COLO668 (cell line): Measurements from ENCODE around the gene WDR4.
"Not testable (repeated sequence)": the region's sequence is repeated elsewhere in the genome, so short reads cannot be mapped to it uniquely, and the experiment has no call there.

ENCODE experiments used
- DNase-seq: peaks from one replicate; lab custom pipeline; 2025; ENCODE audit not compliant: unreplicated experiment; lab: John Stamatoyannopoulos, UW

WDR4 gene

DNA sequence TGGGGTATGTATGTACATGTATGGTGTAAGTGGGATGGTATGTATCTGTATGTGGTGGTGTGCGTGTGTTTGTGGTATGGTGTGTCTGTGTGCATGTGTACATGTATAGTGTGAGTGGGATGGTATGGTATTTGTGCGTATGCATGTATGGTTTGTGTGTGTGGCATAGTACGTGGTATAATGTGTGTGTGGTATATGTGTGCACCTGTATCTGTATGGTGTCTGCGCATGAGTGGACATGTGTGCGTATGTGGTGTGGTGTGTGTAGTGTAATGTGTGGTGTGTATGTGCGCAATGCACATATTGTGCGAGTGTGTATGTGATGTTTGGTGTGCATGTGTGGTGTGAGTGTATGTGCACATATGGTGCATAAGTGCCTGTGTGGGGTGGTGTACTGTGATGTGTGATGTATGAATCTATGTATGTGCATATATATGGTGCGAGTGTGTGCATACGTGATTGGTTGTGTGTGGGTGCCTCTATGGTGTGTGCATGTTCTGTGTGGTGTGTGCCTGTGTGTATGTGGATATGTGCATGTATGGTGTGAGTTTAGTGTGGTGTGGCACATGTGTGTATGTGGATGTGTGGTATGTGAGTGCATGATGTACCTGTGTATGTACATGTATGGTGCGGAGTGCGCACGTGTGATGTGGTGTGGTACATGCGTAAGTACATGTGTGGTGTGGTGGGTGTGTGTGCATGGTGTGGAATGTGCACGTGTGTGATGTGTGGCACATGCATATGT lies 38.8 kb downstream of the WDR4 start:
- DNase-seq, result no peak

GRCh38 chr21:42839271-42840231 lies 39.8 kb downstream of the WDR4 start:
- DNase-seq, result no peak

- not testable (repeated sequence) for DNase-seq
These were observed 41.1 kb downstream of the WDR4 start for GRCh38 chr21:42838212-42838690.

DNA sequence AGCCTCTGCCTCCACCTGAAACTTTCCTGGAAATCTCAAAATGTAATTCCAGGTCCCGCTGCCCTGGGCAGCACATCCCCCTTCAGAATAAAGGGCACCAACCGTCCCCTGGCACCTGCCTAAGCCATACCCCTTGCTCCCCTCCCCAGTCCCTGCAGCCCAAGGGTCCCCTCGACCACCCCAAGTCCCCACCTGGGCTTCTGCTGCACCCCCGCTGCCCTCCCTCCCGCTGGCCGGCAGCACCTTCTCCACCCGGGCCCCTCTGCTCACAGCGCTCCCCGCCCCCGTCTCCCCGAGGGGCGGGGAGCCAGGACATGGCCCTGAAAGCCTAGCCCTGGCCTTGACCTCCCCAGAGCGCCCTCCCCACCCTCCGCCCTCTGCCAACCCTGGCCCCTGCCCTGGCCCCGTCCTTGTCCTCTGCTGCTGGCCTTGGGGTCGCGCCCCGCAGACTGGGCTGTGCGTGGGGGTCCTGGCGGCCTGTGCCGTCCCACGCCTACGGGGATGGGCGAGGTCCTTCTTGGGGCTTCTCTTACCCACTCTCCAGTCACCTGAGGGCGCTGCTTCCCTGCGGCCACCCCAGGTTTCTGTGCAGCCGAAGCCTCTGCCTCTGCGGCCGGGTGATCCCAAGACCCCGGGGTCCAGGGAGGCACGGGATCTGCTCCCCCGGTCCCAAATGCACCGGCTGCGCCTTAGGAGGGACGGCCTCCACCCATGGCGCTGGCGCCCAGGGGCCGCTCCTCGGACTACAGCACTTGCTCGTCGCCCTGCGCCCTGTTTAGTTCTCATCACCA lies 41.7 kb downstream of the WDR4 start:
- DNase-seq, result no peak

GRCh38 chr21:42836767-42837301 lies 42.5 kb downstream of the WDR4 start:
- no peak for DNase-seq

- DNase-seq, result no peak
These were observed 43.0 kb downstream of the WDR4 start for GRCh38 chr21:42836402-42836666.

DNA sequence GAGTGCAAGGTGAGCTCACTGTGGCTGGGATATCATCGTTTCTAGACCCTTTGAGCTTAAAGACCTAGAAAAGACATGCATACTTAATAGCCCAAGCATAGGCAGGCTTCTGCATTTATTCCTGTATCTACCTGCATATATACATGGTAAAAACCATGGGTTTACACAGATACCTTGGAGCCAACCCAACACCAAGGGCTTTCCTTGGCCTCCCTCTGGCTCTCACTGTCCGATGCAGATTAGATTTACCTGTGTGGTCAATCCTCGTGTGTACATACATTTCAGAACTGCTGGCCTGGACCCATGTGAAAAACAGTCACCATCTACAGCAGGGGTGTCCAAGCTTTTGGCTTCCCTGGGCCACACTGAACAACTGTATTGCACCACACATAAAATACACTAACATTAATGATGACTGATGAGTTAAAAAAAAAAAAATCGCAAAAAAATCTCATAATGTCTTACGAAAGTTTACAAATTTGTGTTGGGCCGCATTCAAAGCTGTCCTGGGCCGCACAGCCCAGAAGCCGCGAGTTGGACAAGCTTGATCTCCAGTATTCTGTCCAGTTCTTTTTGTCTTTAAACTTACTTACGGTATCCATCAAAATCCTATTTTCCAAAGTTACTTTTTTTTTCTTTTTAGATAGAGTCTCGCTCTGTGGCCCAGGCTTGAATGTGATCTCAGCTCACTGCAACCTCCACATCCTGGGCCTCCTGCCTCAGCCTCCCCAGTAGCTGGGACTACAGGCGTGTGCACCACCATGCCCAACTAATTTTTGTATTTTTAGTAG lies 43.5 kb downstream of the WDR4 start:
- DNase-seq, result no peak

GRCh38 chr21:42835211-42835610 lies 44.1 kb downstream of the WDR4 start:
- no peak for DNase-seq

GRCh38 chr21:42834726-42835191 lies 44.6 kb downstream of the WDR4 start:
- no peak for DNase-seq

DNA sequence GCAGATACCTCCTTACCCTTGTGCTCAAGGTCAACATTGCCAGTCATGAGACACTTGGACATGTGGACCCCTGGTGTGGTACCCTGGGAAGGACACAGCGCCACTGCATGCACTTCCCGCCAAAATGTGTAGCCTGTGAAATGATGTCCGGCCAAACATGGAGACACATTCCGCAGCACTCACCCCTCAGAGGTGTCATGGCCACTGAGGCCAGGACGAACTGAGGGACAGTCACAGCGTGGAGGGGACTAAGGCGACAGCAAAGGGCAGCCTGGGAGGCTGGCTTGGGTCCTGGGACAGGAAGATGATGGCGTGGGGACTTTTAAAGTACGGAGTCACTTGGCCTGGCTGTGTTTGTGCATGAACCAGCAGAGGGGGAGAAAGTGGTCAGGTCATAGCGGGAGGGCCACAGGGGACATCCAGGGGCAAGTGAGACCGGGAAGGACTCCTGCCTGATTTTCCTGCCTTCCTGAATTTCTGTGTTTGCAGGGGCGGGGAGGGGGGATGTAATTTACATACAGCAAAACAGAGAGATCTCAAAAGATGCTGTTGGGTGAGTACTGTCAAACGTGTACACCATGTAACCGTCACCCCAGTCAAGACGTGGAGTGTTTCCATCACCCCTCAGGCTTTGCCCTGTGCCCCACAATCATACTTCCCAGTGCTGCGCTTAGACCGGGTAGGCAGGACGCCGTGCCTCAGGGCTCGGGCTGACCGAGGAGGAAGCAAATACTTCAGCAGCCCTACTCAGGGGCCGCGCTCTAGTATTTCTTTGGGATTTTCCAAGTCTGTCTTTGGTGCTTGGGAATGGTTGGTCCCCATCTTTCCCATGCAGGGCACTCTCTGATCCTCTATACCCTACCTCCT lies 45.2 kb downstream of the WDR4 start:
- DNase-seq, result no peak

DNA sequence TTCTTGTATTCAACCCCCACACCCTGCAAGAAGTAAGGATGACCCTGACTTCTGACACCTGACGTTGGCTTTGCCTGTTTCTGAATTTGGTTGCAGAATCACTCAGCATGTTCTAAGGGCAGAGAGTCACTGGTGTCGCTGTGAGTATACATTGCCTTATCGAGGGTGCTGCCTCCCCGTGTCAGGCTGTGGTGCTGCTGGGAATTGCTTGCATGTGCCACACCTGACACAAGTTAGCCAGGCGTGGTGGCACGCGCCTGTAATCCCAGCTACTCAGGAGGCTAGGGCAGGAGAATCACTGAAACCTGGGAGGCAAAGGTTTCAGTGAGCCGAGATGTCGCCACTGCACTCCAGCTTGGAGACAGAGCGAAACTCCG lies 45.9 kb downstream of the WDR4 start:
- DNase-seq, result peak; percentile 61

- DNase-seq, result not testable (repeated sequence)
These were observed 47.1 kb downstream of the WDR4 start for GRCh38 chr21:42832321-42832630.

DNA sequence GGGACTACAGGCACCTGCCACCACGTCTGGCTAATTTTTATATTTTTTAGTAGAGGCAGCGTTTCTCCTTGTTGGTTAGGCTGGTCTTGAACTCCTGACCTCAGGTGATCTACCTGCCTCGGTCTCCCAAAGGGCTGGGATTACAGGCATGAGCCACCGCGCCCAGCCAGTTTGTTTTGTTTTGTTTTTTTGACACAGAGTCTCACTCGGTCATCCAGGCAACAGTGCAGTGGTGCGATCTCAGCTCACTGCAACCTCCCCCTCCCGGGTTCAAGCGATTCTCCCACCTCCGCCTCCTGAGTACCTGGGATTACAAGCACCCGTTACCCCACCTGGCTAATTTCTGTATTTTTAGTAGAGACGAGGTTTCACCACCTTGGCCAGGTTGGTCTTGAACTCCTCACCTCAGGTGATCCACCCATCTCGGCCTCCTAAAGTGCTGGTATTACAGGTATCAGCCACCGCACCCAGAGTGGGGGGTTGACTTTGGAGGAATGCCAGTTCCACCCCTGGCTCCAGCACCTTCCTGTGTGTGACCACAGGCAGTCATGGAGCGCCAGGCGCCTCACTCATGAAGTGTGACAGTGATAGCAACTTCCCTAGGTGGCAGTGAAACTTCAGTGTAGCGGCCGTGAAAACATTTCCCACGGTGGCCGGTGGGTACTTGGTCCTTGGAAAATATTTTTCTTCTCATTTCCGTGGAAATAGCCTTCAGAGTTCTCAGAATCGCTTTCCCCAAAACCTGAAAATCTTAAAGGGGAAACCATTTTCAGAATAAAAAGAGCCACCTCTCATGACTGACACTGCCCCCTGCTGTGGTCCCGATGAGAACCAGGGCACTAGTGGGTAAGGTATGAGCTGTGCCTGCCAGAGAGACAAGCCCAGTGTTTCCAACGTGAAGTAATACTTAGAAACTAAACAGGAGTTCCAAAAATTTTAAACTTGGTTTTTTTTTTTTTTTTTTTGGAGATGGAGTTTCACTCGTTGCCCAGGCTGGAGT lies 48.6 kb downstream of the WDR4 start:
- DNase-seq, result peak; percentile 26

DNA sequence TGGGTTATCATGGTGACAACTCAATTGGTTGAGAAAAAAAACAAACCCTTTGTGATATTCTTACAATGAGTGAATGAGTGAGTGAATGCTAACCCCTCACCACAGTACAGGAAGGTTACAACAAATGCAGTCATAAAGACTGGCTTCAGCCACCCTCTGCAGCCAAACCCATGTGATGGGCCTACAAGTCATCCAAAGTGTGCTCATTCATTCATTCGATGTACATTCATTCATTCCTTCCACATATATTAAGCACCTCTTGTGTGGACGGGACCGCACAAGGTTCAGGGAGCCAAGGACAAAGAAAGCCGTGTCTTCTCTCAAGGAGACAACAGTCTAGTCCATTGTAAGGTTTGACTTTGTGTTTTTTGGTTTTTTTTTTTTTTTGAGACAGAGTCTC lies 49.4 kb downstream of the WDR4 start:
- DNase-seq, result no peak

DNA sequence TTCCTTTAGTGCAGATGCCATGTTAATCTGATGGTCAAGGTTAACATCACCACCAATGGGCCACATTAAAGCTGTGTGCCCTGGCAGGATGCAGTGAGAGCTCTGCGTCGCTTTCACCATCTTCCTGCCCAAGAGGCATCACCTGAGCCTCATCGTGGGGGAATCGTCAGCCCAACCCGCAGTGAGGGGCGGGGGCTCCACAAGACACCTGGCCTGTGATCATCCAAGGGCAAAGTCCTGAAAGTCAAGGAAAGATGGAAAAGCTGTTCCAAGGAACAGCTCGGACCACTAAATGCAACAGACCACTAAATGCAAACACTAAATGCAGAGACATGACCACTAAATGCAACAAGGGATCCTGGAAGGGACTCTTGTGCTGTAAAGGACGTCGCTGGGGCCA lies 49.9 kb downstream of the WDR4 start:
- no peak for DNase-seq

GRCh38 chr21:42827588-42827987 lies 51.8 kb downstream of the WDR4 start:
- DNase-seq, result no peak

DNA sequence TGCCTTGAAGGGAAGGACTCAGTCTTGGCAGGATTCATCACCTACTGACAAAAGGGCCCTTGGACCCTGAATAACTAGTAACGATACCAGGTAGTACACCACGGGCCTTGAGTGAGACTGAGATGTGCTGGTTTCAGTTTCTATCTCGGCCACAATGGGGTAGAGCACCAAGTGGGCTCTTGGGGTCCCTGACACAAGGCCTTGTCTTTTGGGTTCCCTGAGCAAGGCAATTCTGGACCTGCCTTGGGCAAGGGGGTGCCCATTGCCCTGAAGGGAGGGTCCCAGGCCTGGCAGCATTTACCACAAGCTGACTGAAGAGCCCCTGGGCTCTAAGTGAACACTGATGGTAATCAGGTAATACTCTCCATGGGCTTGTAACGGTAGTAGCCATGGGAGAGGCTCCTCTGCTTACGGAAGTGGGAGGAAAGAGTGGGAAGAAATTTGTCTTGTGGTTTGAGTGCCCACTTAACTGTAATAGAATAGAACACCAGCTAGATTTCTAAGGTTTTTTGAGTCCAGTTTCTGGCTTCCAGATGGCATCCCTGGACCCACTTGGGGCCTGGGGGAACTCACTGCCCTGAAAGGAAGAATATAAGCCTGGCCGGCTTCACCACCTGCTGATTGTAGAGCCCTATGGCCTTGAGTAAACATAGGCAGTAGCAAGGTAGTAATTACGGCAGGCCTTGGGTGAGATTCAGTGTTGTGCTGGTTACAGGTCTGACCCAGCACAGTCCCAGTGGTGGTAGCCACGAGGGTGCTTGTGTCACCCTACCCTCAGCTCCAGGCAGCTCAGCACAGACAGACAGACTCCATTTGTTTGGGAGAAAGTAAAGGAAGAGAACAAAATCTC lies 58.5 kb downstream of the WDR4 start:
- peak; percentile 62 for DNase-seq
